ENCODE data around the gene CDADC1.

Gene CDADC1

GRCh38 chr13:49302222-49302621 lies 54.5 kb downstream of the CDADC1 start:
- TF ChIP-seq, protein P1, sequence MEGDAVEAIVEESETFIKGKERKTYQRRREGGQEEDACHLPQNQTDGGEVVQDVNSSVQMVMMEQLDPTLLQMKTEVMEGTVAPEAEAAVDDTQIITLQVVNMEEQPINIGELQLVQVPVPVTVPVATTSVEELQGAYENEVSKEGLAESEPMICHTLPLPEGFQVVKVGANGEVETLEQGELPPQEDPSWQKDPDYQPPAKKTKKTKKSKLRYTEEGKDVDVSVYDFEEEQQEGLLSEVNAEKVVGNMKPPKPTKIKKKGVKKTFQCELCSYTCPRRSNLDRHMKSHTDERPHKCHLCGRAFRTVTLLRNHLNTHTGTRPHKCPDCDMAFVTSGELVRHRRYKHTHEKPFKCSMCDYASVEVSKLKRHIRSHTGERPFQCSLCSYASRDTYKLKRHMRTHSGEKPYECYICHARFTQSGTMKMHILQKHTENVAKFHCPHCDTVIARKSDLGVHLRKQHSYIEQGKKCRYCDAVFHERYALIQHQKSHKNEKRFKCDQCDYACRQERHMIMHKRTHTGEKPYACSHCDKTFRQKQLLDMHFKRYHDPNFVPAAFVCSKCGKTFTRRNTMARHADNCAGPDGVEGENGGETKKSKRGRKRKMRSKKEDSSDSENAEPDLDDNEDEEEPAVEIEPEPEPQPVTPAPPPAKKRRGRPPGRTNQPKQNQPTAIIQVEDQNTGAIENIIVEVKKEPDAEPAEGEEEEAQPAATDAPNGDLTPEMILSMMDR (IDR thresholded peaks at IDR 0.05; ENCODE audit: low read depth, low read length), result no peak
- no peak for TF ChIP-seq EZH2phosphoT487 (IDR thresholded peaks at IDR 0.05; ENCODE audit: low read depth)
- Histone ChIP-seq H3K4me1 (ENCODE audit: low read length) (peaks cover 27% of the 10 kb centered on the region), H2AFZ (ENCODE audit: low read depth, low read length) (no peak overlapping the region)

DNA sequence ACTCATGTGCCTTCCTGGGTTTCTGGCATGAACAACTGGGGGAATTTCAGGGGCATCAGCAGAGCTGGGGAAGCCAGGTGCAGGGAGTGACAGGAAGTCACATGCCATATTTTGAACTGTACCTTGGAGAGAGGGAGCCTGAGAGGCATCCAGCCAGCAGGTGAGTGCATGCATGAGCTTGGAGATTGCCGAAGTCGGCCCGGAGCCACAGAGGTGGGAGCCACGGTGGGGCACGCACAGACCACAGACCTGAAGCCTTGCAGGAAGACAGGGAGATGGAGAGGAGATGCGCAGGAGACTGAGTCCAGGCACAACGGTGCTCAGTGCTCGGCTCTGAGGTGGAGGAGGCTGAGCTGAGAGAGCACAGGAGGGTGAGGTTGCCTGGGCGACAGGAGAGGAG lies 55.1 kb downstream of the CDADC1 start:
- Histone ChIP-seq H3K4me1 (ENCODE audit: low read length) (peaks cover 27% of the 10 kb centered on the region), H3K4me2 (ENCODE audit: low read length) (no peak overlapping the region; the same call in 1 of the 2 replicates), H4K20me1 (ENCODE audit: insufficient read depth, low read length) (no peaks in the 10 kb centered on the region), H3K36me3 (replicated peaks; ENCODE audit: low read depth, low read length) (no peaks in the 10 kb centered on the region), H2AFZ (ENCODE audit: low read depth, low read length) (no peak overlapping the region), H3K27ac (ENCODE audit: low read length) (no peak overlapping the region), H3K27me3 (ENCODE audit: low read depth, low read length) (no peaks in the 10 kb centered on the region), H3K9ac (ENCODE audit: low read length) (no peak overlapping the region), H3K9me3 (ENCODE audit: insufficient read depth, low read length) (no peaks in the 10 kb centered on the region), H3K79me2 (ENCODE audit: low read length) (no peaks in the 10 kb centered on the region), H3K4me3 (ENCODE audit: low read length) (no peak overlapping the region)
- TF ChIP-seq, protein P1 (IDR thresholded peaks at IDR 0.05; ENCODE audit: low read depth, low read length), result no peak
- TF ChIP-seq EZH2phosphoT487 (IDR thresholded peaks at IDR 0.05; ENCODE audit: low read depth), result no peak

More at GRCh38 chr13:49302222-49302621, 54.5 kb downstream of the CDADC1 start:
- H3K79me2 ChIP-seq (ENCODE audit: low read length), result no peaks in the 10 kb centered on the region
- H3K4me2 ChIP-seq (ENCODE audit: low read length), result peak overlapping the region; percentile 5; the same call in 1 of the 2 replicates
- H3K27ac ChIP-seq (ENCODE audit: low read length), result no peak overlapping the region
- no peaks in the 10 kb centered on the region for H4K20me1 ChIP-seq (ENCODE audit: insufficient read depth, low read length)
- H3K27me3 ChIP-seq (ENCODE audit: low read depth, low read length), result no peaks in the 10 kb centered on the region
- no peaks in the 10 kb centered on the region for H3K36me3 ChIP-seq (replicated peaks; ENCODE audit: low read depth, low read length)
- H3K4me3 ChIP-seq (ENCODE audit: low read length), result no peak overlapping the region
- H3K9ac ChIP-seq (ENCODE audit: low read length), result no peak overlapping the region
- no peaks in the 10 kb centered on the region for H3K9me3 ChIP-seq (ENCODE audit: insufficient read depth, low read length)

DNA sequence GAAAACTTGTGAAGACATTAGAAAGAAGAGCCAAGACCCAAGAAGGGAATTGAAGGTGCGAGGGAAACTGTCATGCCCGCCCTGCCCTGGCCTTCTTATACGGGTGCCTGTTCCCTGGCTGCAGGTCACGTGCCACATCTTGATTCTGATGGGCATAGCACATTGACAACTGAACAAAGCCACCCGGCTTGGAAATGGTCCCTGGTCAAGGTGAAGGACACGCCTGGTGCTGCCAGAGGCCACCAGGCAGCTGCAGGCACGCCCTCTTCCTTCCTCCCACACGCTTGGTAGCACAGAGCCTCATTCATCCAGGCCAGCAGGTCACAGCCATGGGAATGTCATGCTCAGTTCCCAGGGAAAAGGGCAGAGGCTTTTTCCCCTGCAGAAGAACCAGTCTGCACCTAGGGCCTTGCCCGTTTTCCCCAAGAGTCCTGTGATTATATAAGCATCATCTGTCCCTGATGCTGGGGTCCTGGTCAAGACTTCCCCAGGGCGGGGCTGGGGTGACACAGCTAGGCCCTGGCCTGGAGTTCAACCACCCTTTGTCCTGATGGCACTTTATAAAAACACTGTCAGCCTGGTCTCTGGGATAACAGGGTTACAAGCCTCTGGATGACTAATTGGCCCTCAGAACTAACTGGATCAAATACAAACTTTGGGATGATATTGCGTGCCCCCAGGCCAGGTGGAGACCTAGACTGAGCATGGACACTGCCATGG lies 56.0 kb downstream of the CDADC1 start:
- no peak overlapping the region for H3K4me3 ChIP-seq (ENCODE audit: low read length)
- no peaks in the 10 kb centered on the region for H3K27me3 ChIP-seq (ENCODE audit: low read depth, low read length)
- H3K9ac ChIP-seq (ENCODE audit: low read length), result no peak overlapping the region
- H2AFZ ChIP-seq (ENCODE audit: low read depth, low read length), result no peak overlapping the region
- H3K36me3 ChIP-seq (replicated peaks; ENCODE audit: low read depth, low read length), result no peaks in the 10 kb centered on the region
- no peaks in the 10 kb centered on the region for H3K79me2 ChIP-seq (ENCODE audit: low read length)
- TF ChIP-seq, protein P1 (IDR thresholded peaks at IDR 0.05; ENCODE audit: low read depth, low read length), result no peak
- no peak for TF ChIP-seq EZH2phosphoT487 (IDR thresholded peaks at IDR 0.05; ENCODE audit: low read depth)
- no peak overlapping the region for H3K4me2 ChIP-seq (ENCODE audit: low read length)
- no peak overlapping the region for H3K27ac ChIP-seq (ENCODE audit: low read length)
- H3K9me3 ChIP-seq (ENCODE audit: insufficient read depth, low read length), result no peaks in the 10 kb centered on the region
- H4K20me1 ChIP-seq (ENCODE audit: insufficient read depth, low read length), result no peaks in the 10 kb centered on the region
- peaks cover 27% of the 10 kb centered on the region for H3K4me1 ChIP-seq (ENCODE audit: low read length)

- H4K20me1 ChIP-seq (ENCODE audit: insufficient read depth, low read length), result no peaks in the 10 kb centered on the region
- H3K27ac ChIP-seq (ENCODE audit: low read length), result no peak overlapping the region
- H3K4me3 ChIP-seq (ENCODE audit: low read length), result no peak overlapping the region
- H2AFZ ChIP-seq (ENCODE audit: low read depth, low read length), result no peak overlapping the region
- no peaks in the 10 kb centered on the region for H3K36me3 ChIP-seq (replicated peaks; ENCODE audit: low read depth, low read length)
- H3K9ac ChIP-seq (ENCODE audit: low read length), result no peak overlapping the region
- H3K9me3 ChIP-seq (ENCODE audit: insufficient read depth, low read length), result no peaks in the 10 kb centered on the region
- no peak for TF ChIP-seq EZH2phosphoT487 (IDR thresholded peaks at IDR 0.05; ENCODE audit: low read depth)
- TF ChIP-seq, protein P1 (IDR thresholded peaks at IDR 0.05; ENCODE audit: low read depth, low read length), result no peak
- H3K27me3 ChIP-seq (ENCODE audit: low read depth, low read length), result no peaks in the 10 kb centered on the region
- H3K79me2 ChIP-seq (ENCODE audit: low read length), result no peaks in the 10 kb centered on the region
- H3K4me1 ChIP-seq (ENCODE audit: low read length), result peaks cover 27% of the 10 kb centered on the region
- H3K4me2 ChIP-seq (ENCODE audit: low read length), result no peak overlapping the region
Observed at GRCh38 chr13:49304356-49304755, 56.6 kb downstream of the CDADC1 start.

Measured in OCI-LY3 (cell line).